PFSK-1 (cell line): ENCODE measurements around the gene PAM16.

Experiments
- FOXP2 ChIP-seq: optimal IDR thresholded peaks from 2 replicates; pipeline ENCODE3; 2011; ENCODE audit warnings: borderline replicate concordance, control low read depth, inconsistent platforms; ENCODE audit not compliant: insufficient read depth; ENCODE audit errors: extremely low read length, extremely low read depth
- POLR2AphosphoS5 ChIP-seq: IDR thresholded peaks from 2 replicates; pipeline ENCODE4 v1.6.1; 2012; ENCODE audit warnings: low read depth, mild to moderate bottlenecking, control low read depth, low read length, moderate library complexity
- REST ChIP-seq, 2 experiments: IDR thresholded peaks; 2 replicates each; pipeline versions ENCODE4 v1.6.1 to v1.8.0; 2011 to 2012; ENCODE audit warnings: low read depth in 2 of 2, low read length in 2 of 2, control low read depth in 1 of 2, inconsistent platforms in 1 of 2, mild to moderate bottlenecking in 1 of 2, moderate library complexity in 1 of 2; ENCODE audit not compliant: insufficient read depth in 1 of 2
- SIN3A ChIP-seq: IDR thresholded peaks from 2 replicates; pipeline ENCODE4 v1.6.1; 2012; ENCODE audit warnings: mild to moderate bottlenecking, low read length, moderate library complexity, borderline replicate concordance; ENCODE audit not compliant: insufficient read depth
- TAF1 ChIP-seq: IDR thresholded peaks from 2 replicates; pipeline ENCODE4 v1.6.1; 2012; ENCODE audit warnings: low read length, control low read depth, borderline replicate concordance; ENCODE audit not compliant: insufficient read depth

Gene PAM16

GRCh38 chr16:4342866-4343744 lies 8.0 kb downstream of the PAM16 start:
- no peak for TF ChIP-seq TAF1
- TF ChIP-seq SIN3A: no peak
- TF ChIP-seq POLR2AphosphoS5: no peak
- TF ChIP-seq REST (IDR thresholded peaks at IDR 0.05; ENCODE audit: insufficient read depth in 1 of 2, low read depth in 2 of 2, low read length in 2 of 2): no peak
- no peak for TF ChIP-seq FOXP2

- TF ChIP-seq POLR2AphosphoS5 (no peak), REST (IDR thresholded peaks at IDR 0.05; ENCODE audit: insufficient read depth in 1 of 2, low read depth in 2 of 2, low read length in 2 of 2) (no peak), SIN3A (no peak), FOXP2 (no peak), TAF1 (no peak)
These were observed 9.9 kb downstream of the PAM16 start for GRCh38 chr16:4341250-4341649.

- TF ChIP-seq SIN3A (no peak), POLR2AphosphoS5 (no peak), TAF1 (no peak), REST (IDR thresholded peaks at IDR 0.05; ENCODE audit: insufficient read depth in 1 of 2, low read depth in 2 of 2, low read length in 2 of 2) (no peak), FOXP2 (no peak)
These were observed 10.7 kb downstream of the PAM16 start for GRCh38 chr16:4340443-4340842.

- TF ChIP-seq REST (IDR thresholded peaks at IDR 0.05; ENCODE audit: insufficient read depth in 1 of 2, low read depth in 2 of 2, low read length in 2 of 2): no peak
- TF ChIP-seq TAF1: no peak
- no peak for TF ChIP-seq SIN3A
- TF ChIP-seq FOXP2: no peak
- no peak for TF ChIP-seq POLR2AphosphoS5
These were observed 11.2 kb downstream of the PAM16 start for GRCh38 chr16:4339909-4340308.
